K562 (cell line): ENCODE data around the gene GAL3ST1. TPM values are rescaled to one million over a fixed set of nuclear protein-coding genes. Genes with fewer than 3 reads are reported as not detected.

Experiments
- AFF1 ChIP-seq, 2 experiments: fragments of 450-650 bp; IDR thresholded peaks; 2 replicates each; pipeline ENCODE4 v1.6.1; 2018; ENCODE audit warnings: mild to moderate bottlenecking in 2 of 2, low read depth in 1 of 2; ENCODE audit not compliant: partially characterized antibody in 2 of 2
- BRF2 ChIP-seq: IDR thresholded peaks from 3 replicates; pipeline ENCODE4 v1.6.1; 2011; ENCODE audit warnings: borderline replicate concordance, mild to moderate bottlenecking; ENCODE audit not compliant: insufficient read length, insufficient read depth
- CAMTA2 ChIP-seq: fragments of 250-450 bp; sonication (Bioruptor Pico); conservative IDR thresholded peaks from 2 replicates; pipeline ENCODE4 v1.5.1; 2022
- E2F5 ChIP-seq: sonication (generic); formaldehyde crosslinking; IDR thresholded peaks from 2 replicates; pipeline ENCODE4 v1.8.0; 2022; ENCODE audit warnings: mild to moderate bottlenecking, missing genetic modification reagents
- FOXP4 ChIP-seq: sonication (generic); formaldehyde crosslinking; IDR thresholded peaks from 2 replicates; pipeline ENCODE4 v1.8.0; 2022; ENCODE audit warnings: mild to moderate bottlenecking, missing genetic modification reagents, borderline replicate concordance
- GTF2A2 ChIP-seq: IDR thresholded peaks from 2 replicates; pipeline ENCODE4 v1.6.1; 2016; ENCODE audit warnings: mild to moderate bottlenecking, missing genetic modification characterization, missing compliant biosample characterization
- IRF9 ChIP-seq: fragments of 450-650 bp; IDR thresholded peaks from 2 replicates; pipeline ENCODE4 v1.6.1; 2016; ENCODE audit warnings: missing biosample characterization, missing genetic modification characterization
- KLF6 ChIP-seq: fragments of 250-450 bp; sonication (Bioruptor Pico); IDR thresholded peaks from 2 replicates; pipeline ENCODE4 v1.4.0; 2020; ENCODE audit warnings: mild to moderate bottlenecking, moderate library complexity, borderline replicate concordance
- NCOR1 ChIP-seq: fragments of 450-650 bp; IDR thresholded peaks from 2 replicates; pipeline ENCODE4 v1.6.1; 2016; ENCODE audit warnings: mild to moderate bottlenecking, moderate library complexity
- POLR2A ChIP-seq: fragments of 450-650 bp; conservative IDR thresholded peaks from 2 replicates; pipeline ENCODE4 v1.6.1; 2016
- RUNX1 ChIP-seq: sonication (generic); IDR thresholded peaks from 2 replicates; pipeline ENCODE4 v1.6.1; 2016; ENCODE audit warnings: antibody characterized with exemption, low read depth
- SRSF1 ChIP-seq: fragments of 200-400 bp; formaldehyde crosslinking; IDR thresholded peaks from 2 replicates; pipeline ENCODE4 v1.6.1; 2017; ENCODE audit warnings: mild to moderate bottlenecking, low read depth, low read length, moderate library complexity
- TCF7 ChIP-seq: sonication (generic); IDR thresholded peaks from 2 replicates; pipeline ENCODE4 v1.6.1; 2016; ENCODE audit warnings: antibody characterized with exemption, borderline replicate concordance
- ZNF121 ChIP-seq: sonication (generic); formaldehyde crosslinking; conservative IDR thresholded peaks from 2 replicates; pipeline ENCODE4 v1.8.0; 2022; ENCODE audit warnings: missing genetic modification reagents
- ZNF280A ChIP-seq: fragments of 450-650 bp; IDR thresholded peaks from 2 replicates; pipeline ENCODE4 v1.6.1; 2018; ENCODE audit warnings: mild to moderate bottlenecking, low read depth; ENCODE audit not compliant: partially characterized antibody
- ZNF583 ChIP-seq: fragments of 250-450 bp; sonication (Bioruptor Pico); IDR thresholded peaks from 2 replicates; pipeline ENCODE4 v1.4.0; 2020
- polyA plus RNA-seq, 8 experiments: library from polyadenylated mRNA; depleted of rRNA in 4 of 8; stranded (reverse) in 5 of 8; unstranded in 3 of 8; fragments of >200 nt; fragmentation: Nextera tagmentation in 2 of 8; fragmentation: Illumina TruSeq in 1 of 8; extraction: Ambion mirVana in 2 of 8; extraction: Trizol in 1 of 8; gene quantifications; 2 replicates each; pipeline versions ENCODE4 v1.2.1 to v1.2.3, GENCODE V29; 2011 to 2014; ENCODE audit warnings: inconsistent platforms in 1 of 8, missing spikeins in 1 of 8
- total RNA-seq, 7 experiments: library from RNA; depleted of rRNA in 6 of 7; stranded (reverse); fragments of >200 nt in 6 of 7; fragmentation: Illumina TruSeq in 2 of 7; extraction: Trizol in 2 of 7; gene quantifications; 2 replicates each; pipeline versions ENCODE4 v1.2.1 to v1.2.3, GENCODE V29; 2011 to 2021; ENCODE audit warnings: low replicate concordance in 1 of 7

The GAL3ST1 gene
- total and polyA plus RNA-seq, 9 of the 15 experiments (the other 6 are each of a cell fraction or from before 2014, with no cell fraction given): 0.03 to 1.9 (median 0.33) TPM; not detected in 1

GRCh38 chr22:30609260-30610185 lies 35.1 kb upstream of the GAL3ST1 start (continued):
- TF ChIP-seq E2F5: no peak
- TF ChIP-seq ZNF583 (CRISPR knock-in tag): no peak
- no peak for TF ChIP-seq AFF1 (IDR thresholded peaks at IDR 0.05; ENCODE audit: low read depth in 1 of 2, partially characterized antibody in 2 of 2)
- no peak for TF ChIP-seq RUNX1
- no peak for TF ChIP-seq ZNF121 (CRISPR knock-in tag)
- peak; percentile 31; the same call in 1 of the 2 replicates for TF ChIP-seq IRF9 (tag)
- no peak for TF ChIP-seq BRF2
- TF ChIP-seq SRSF1: no peak
- TF ChIP-seq KLF6 (CRISPR knock-in tag): no peak
- no peak for TF ChIP-seq CAMTA2
- TF ChIP-seq ZNF280A: no peak
- TF ChIP-seq FOXP4 (CRISPR knock-in tag): no peak
- TF ChIP-seq POLR2A: 0 out of 2 replicates have a peak, but pooled peaks have one; percentile 50
- no peak for TF ChIP-seq TCF7
- no peak for TF ChIP-seq NCOR1
- TF ChIP-seq GTF2A2 (tag): no peak
